ENCODE data around the gene RNF8. TPM values are rescaled to one million over a fixed set of nuclear protein-coding genes. Genes with fewer than 3 reads are reported as not detected.

RNF8 gene
- total RNA-seq, result 21.1 and 26.7 TPM in 2 replicates

DNA sequence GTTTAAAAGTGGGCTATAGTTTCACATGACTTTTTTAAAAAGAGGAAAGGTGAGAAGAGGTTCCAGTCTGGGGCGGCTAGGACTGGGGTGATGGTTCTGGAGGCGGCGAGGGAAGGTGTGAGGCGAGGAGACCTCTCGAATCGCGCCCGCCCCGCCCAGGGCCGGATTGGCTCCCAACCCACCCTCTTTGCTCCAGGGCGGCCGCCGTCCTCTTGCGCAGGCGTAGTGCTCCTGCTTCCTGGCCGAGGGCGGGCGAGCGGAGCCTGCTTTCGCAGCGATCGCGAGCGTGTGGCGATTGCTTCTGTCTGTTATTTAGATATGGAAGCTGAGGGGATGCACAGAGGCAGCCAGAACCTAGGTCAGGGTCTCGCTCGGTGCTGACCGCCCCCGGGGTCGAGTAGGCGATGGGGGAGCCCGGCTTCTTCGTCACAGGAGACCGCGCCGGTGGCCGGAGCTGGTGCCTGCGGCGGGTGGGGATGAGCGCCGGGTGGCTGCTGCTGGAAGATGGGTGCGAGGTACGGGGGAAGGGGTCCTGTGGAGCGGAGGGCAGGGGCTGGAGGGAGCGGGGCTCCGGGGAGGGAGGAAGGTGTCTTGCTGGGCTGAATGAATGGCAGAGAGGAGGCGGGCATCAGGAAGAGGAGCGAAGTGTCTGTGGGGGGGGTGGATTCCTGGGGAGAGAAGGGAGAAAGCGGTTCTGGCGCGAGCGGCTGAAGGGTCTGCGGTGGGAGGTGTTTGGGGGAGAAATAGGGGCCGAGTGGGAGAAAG is at the start of gene RNF8:
RNF8 (plus strand) TSS at position 223 of the 765 bp plus-strand sequence; CDS start at position 405, 182 bp downstream.

DNA sequence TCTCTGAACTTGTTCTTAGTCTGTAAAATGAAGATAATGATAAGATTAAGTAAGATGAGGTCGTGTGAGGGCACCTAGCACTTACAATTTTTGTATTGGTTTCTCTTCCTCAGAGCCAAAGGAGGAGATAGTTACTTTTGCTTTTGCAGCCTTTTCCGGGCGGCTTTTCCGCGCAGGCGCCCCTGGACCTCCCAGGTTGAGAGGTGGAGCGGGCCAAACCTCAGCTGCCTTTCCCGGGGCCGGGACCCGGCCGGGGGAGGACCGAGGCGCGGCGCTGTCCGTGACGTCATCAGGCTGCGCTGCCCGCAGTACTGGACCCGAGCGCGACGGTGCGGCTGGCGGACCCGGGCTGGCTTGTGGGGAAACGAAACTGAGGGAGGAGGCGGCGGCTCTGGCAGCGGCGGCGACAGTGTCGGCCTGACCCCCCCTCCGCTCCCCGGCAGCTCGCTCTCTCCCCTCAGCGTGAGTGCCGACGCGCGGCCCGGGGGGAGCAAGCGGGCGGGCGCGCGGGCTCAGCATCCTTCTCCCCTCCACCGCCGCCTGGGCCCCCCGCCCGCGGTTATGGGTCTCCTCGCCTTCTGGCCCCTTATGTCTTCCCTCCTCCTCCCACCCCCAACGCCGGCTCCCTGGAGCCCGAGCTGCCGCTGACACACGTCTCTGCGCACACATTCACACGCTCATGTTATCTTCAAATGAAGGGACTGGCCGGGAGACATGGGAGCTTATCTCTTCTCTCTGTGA is 79.3 kb downstream of the RNF8 start, which contains the start of gene CMTR1:
CMTR1 (plus strand) TSS at position 306 of the 741 bp plus-strand sequence. CDS start 2,409 bp downstream, outside the sequence.

Other genes with a start within 250 kb of the RNF8 start
- gene PIM1, start 183.8 kb upstream of the RNF8 start, total RNA-seq, result 26.0 and 128 TPM in 2 replicates
- gene TBC1D22B, start 96.2 kb upstream of the RNF8 start, total RNA-seq, result 5.1 and 7.2 TPM in 2 replicates
- 4.8 TPM in 1 of 2 replicates, not detected in the other for gene TMEM217, start 95.8 kb upstream of the RNF8 start, total RNA-seq
- gene CMTR1, start 79.2 kb downstream of the RNF8 start, total RNA-seq, result 13.6 and 22.9 TPM in 2 replicates
- 29.8 and 41.2 TPM in 2 replicates for gene CCDC167, start 145.9 kb downstream of the RNF8 start, total RNA-seq

All from tracheal epithelial cell (primary cell).